Body of pancreas (tissue), 4 donors: ENCODE results near the gene ATP2C2. TPM values are rescaled to one million over a fixed set of nuclear protein-coding genes. Genes with fewer than 3 reads are reported as not detected.

Experiments used
- ATAC-seq: fragments of 150-250 bp; one replicate; pipeline ENCODE4 v1.9.1; 2016
- DNase-seq, 4 donors: peaks; one replicate each; pipeline ENCODE4 v3.0.0-alpha.2; 2019
- H3K27ac ChIP-seq, 4 donors: fragments of 200-600 bp; sonication (generic); 1 replicate in 3 of 4; 2 replicates in 1 of 4; pipeline versions ENCODE4 v1.5.1 to v1.6.1; 2016 to 2019; ENCODE audit warnings: mild to moderate bottlenecking in 1 of 4, mixed read lengths in 1 of 4, moderate library complexity in 1 of 4
- H3K27me3 ChIP-seq, 2 donors: fragments of 200-600 bp; sonication (generic); one replicate each; pipeline ENCODE4 v1.6.0; 2016; ENCODE audit warnings: mild to moderate bottlenecking in 1 of 2
- H3K36me3 ChIP-seq, 2 donors: fragments of 200-600 bp; sonication (generic); replicated peaks in 1 of 2; 2 replicates each; pipeline ENCODE4 v1.5.1; 2016; ENCODE audit warnings: low read depth in 2 of 2; ENCODE audit not compliant: insufficient read depth in 1 of 2
- H3K4me1 ChIP-seq: fragments of 200-600 bp; sonication (generic); one replicate; pipeline ENCODE4 v1.6.0; 2016
- H3K4me3 ChIP-seq, 2 donors: fragments of 200-600 bp; sonication (generic); 1 replicate in 1 of 2; 2 replicates in 1 of 2; pipeline ENCODE4 v1.5.1; 2016 to 2019
- H3K9me3 ChIP-seq, 3 donors: fragments of 200-600 bp; sonication (generic); 1 replicate in 2 of 3; 2 replicates in 1 of 3; pipeline ENCODE4 v1.5.1; 2016
- CTCF ChIP-seq, 7 experiments: fragments of 450-650 bp in 4 of 7; fragments of 200-600 bp in 3 of 7; sonication (generic) in 3 of 7; IDR thresholded peaks; one replicate each; pipeline ENCODE4 v1.5.1; 2016 to 2019; ENCODE audit warnings: antibody characterized with exemption in 7 of 7
- POLR2A ChIP-seq, 3 donors: fragments of 450-650 bp; IDR thresholded peaks; one replicate each; pipeline ENCODE4 v1.6.1; 2016; ENCODE audit warnings: antibody characterized with exemption in 3 of 3, mild to moderate bottlenecking in 2 of 3
- WGBS, 2 donors: methylation state at CpG; one replicate each; pipeline ENCODE4 v1.1.5; 2017; 5-methylcytosine and 5-hydroxymethylcytosine counted together
- intact Hi-C: fragments of 100-400 bp; cut with DNase I; formaldehyde crosslinking; loops from one replicate; pipeline ENCODE4 v1.15.1; 2023
- total RNA-seq, 2 donors: library from RNA; depleted of rRNA; stranded (reverse); fragments of >200 nt; gene quantifications; one replicate each; pipeline ENCODE4 v1.1.0, GENCODE V29; 2016

The ATP2C2 gene
- total RNA-seq, 2 donors from 2014 or later = 2.1 to 18.1 TPM

- no peak for TF ChIP-seq CTCF (IDR thresholded peaks at IDR 0.05)
- no peak for TF ChIP-seq POLR2A (IDR thresholded peaks at IDR 0.05)
- H3K4me3 ChIP-seq = no peak overlapping the region
- no peak for DNase-seq
- intact Hi-C loops = no loop called here
- H3K36me3 ChIP-seq = no peaks in the 10 kb centered on the region
- ATAC-seq = no peak
- H3K4me1 ChIP-seq = no peaks in the 10 kb centered on the region
- no peaks in the 10 kb centered on the region for H3K27me3 ChIP-seq
- 77 to 90% methylated on average over 10 of the region's 10 CpGs for WGBS, 2 donors
- no peak overlapping the region for H3K27ac ChIP-seq
- H3K9me3 ChIP-seq = no peaks in the 10 kb centered on the region
Observed at GRCh38 chr16:84436196-84436595, 67.9 kb downstream of the ATP2C2 start.

- WGBS, 2 donors = 42 to 59% methylated on average over 13 to 15 of the region's 15 CpGs
- H3K27ac ChIP-seq = no peak overlapping the region
- no peaks in the 10 kb centered on the region for H3K27me3 ChIP-seq
- DNase-seq (no peak), ATAC-seq (no peak)
- H3K4me1 ChIP-seq = no peaks in the 10 kb centered on the region
- intact Hi-C loops = no loop called here
- H3K36me3 ChIP-seq = no peaks in the 10 kb centered on the region
- TF ChIP-seq POLR2A (IDR thresholded peaks at IDR 0.05) (no peak), CTCF (IDR thresholded peaks at IDR 0.05) (no peak)
- no peak overlapping the region for H3K4me3 ChIP-seq
- H3K9me3 ChIP-seq = no peaks in the 10 kb centered on the region
Observed at GRCh38 chr16:84438971-84439696, 70.8 kb downstream of the ATP2C2 start.

- H3K9me3 ChIP-seq = no peaks in the 10 kb centered on the region
- ATAC-seq (no peak), DNase-seq (no peak)
- H3K27me3 ChIP-seq = no peaks in the 10 kb centered on the region
- H3K4me1 ChIP-seq = no peaks in the 10 kb centered on the region
- 72 to 83% methylated on average over 17 to 19 of the region's 19 CpGs for WGBS, 2 donors
- TF ChIP-seq POLR2A (IDR thresholded peaks at IDR 0.05) = no peak
- no peak for TF ChIP-seq CTCF (IDR thresholded peaks at IDR 0.05)
- no peaks in the 10 kb centered on the region for H3K36me3 ChIP-seq
- no peak overlapping the region for H3K4me3 ChIP-seq
- intact Hi-C loops = no loop called here
- no peak overlapping the region for H3K27ac ChIP-seq
Observed at GRCh38 chr16:84442416-84443145, 74.2 kb downstream of the ATP2C2 start.

GRCh38 chr16:84443166-84443802 lies 74.9 kb downstream of the ATP2C2 start:
- no peaks in the 10 kb centered on the region for H3K27me3 ChIP-seq
- DNase-seq (no peak), ATAC-seq (no peak)
- H3K4me1 ChIP-seq = no peaks in the 10 kb centered on the region
- WGBS, 2 donors = 12 to 14% methylated on average over 15 of the region's 15 CpGs
- H3K4me3 ChIP-seq = no peak overlapping the region
- intact Hi-C loops = no loop called here
- H3K27ac ChIP-seq = no peak overlapping the region
- H3K36me3 ChIP-seq = no peaks in the 10 kb centered on the region
- TF ChIP-seq CTCF (IDR thresholded peaks at IDR 0.05) (no peak), POLR2A (IDR thresholded peaks at IDR 0.05) (no peak)
- H3K9me3 ChIP-seq = no peaks in the 10 kb centered on the region
